NCI-H1436 (cell line): ENCODE data around the gene STK32B.

ENCODE experiments used
- DNase-seq: peaks from one replicate; lab custom pipeline; 2025; lab: John Stamatoyannopoulos, UW

Gene STK32B

GRCh38 chr4:5125321-5125720 lies 74.0 kb downstream of the STK32B start:
- DNase-seq, result peak; percentile 31

GRCh38 chr4:5126231-5126630 lies 75.0 kb downstream of the STK32B start:
- no peak for DNase-seq

GRCh38 chr4:5126857-5127256 lies 75.6 kb downstream of the STK32B start:
- no peak for DNase-seq

GRCh38 chr4:5127556-5127955 lies 76.3 kb downstream of the STK32B start:
- no peak for DNase-seq

- no peak for DNase-seq
Observed at GRCh38 chr4:5128569-5128968, 77.3 kb downstream of the STK32B start.

GRCh38 chr4:5133201-5133600 lies 81.9 kb downstream of the STK32B start:
- no peak for DNase-seq

- DNase-seq, result no peak
Observed at GRCh38 chr4:5133933-5134594, 82.8 kb downstream of the STK32B start.

- DNase-seq, result no peak
Observed at GRCh38 chr4:5134620-5135019, 83.3 kb downstream of the STK32B start.

GRCh38 chr4:5137226-5137625 lies 85.9 kb downstream of the STK32B start:
- no peak for DNase-seq

- no peak for DNase-seq
Observed at GRCh38 chr4:5137927-5138326, 86.6 kb downstream of the STK32B start.

GRCh38 chr4:5138389-5138788 lies 87.1 kb downstream of the STK32B start:
- DNase-seq, result no peak

GRCh38 chr4:5139141-5139540 lies 87.9 kb downstream of the STK32B start:
- no peak for DNase-seq

GRCh38 chr4:5141802-5142201 lies 90.5 kb downstream of the STK32B start:
- no peak for DNase-seq

GRCh38 chr4:5142726-5143125 lies 91.4 kb downstream of the STK32B start:
- no peak for DNase-seq

GRCh38 chr4:5143306-5143861 lies 92.1 kb downstream of the STK32B start:
- DNase-seq, result no peak

- DNase-seq, result no peak
Observed at GRCh38 chr4:5143940-5144339, 92.7 kb downstream of the STK32B start.

- DNase-seq, result no peak
Observed at GRCh38 chr4:5144384-5144783, 93.1 kb downstream of the STK32B start.

- DNase-seq, result no peak
Observed at GRCh38 chr4:5146248-5146647, 95.0 kb downstream of the STK32B start.

GRCh38 chr4:5152521-5152920 lies 101.2 kb downstream of the STK32B start:
- no peak for DNase-seq

- DNase-seq, result no peak
Observed at GRCh38 chr4:5156682-5157081, 105.4 kb downstream of the STK32B start.

- DNase-seq, result peak; percentile 19
Observed at GRCh38 chr4:5157791-5158770, 106.8 kb downstream of the STK32B start.

GRCh38 chr4:5158825-5159224 lies 107.5 kb downstream of the STK32B start:
- DNase-seq, result no peak

GRCh38 chr4:5160668-5161067 lies 109.4 kb downstream of the STK32B start:
- DNase-seq, result no peak
